ENCODE results near the gene N4BP3. TPM values are rescaled to one million over a fixed set of nuclear protein-coding genes. Genes with fewer than 3 reads are reported as not detected.

The N4BP3 gene
- total RNA-seq, 1 donor from 2014 or later, result 2.0 TPM

DNA sequence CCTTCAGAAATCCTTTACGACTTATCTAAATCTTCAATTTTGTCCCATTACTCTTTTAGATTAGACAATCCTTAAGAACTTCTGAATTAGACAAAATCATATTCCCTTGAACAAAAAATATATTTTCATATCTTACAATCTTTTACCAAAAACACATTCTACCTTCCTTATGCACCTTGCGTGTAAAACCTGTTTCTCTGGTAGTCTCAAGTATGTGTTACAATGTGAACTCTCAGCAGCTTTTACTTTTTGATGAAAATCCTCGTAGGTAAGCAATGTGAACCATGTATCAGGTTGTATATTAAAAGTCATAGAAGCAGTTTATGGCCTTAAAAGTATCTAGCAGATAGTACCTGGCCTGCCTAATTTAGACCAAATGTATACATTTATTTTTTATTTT lies 61.1 kb downstream of the N4BP3 start:
- intact Hi-C loops (cut with DNase I), result no loop called here
- no peak for DNase-seq (ENCODE audit: low spot score)

Other genes with a start within 250 kb of the N4BP3 start
- gene PROP1, start 117.3 kb upstream of the N4BP3 start, total RNA-seq, result not detected
- 38.3 TPM for gene RMND5B, start 17.5 kb downstream of the N4BP3 start, total RNA-seq
- 77.2 TPM for gene NHP2, start 40.4 kb downstream of the N4BP3 start, total RNA-seq
- not detected for gene GMCL2, start 73.8 kb downstream of the N4BP3 start, total RNA-seq
- 105 TPM for gene HNRNPAB, start 91.0 kb downstream of the N4BP3 start, total RNA-seq
- gene PHYKPL, start 119.3 kb downstream of the N4BP3 start, total RNA-seq, result 55.3 TPM

All from cardiac septum (tissue), 1 donor.